Peyer's patch (tissue), 4 donors: ENCODE results near the gene SUSD4.

Experiments used
- POLR2A ChIP-seq, 2 donors: fragments of 450-650 bp; IDR thresholded peaks; one replicate each; pipeline ENCODE4 v1.5.1; 2017; ENCODE audit warnings: antibody characterized with exemption in 2 of 2, mild to moderate bottlenecking in 2 of 2, moderate library complexity in 2 of 2
- TF ChIP-seq, protein P1 (sequence below), 6 experiments: fragments of 450-650 bp in 4 of 6; fragments of 200-600 bp in 2 of 6; sonication (generic) in 1 of 6; IDR thresholded peaks; one replicate each; pipeline ENCODE4 v1.5.1; 2017 to 2019; ENCODE audit warnings: antibody characterized with exemption in 6 of 6, mild to moderate bottlenecking in 3 of 6, moderate library complexity in 1 of 6

DNA sequence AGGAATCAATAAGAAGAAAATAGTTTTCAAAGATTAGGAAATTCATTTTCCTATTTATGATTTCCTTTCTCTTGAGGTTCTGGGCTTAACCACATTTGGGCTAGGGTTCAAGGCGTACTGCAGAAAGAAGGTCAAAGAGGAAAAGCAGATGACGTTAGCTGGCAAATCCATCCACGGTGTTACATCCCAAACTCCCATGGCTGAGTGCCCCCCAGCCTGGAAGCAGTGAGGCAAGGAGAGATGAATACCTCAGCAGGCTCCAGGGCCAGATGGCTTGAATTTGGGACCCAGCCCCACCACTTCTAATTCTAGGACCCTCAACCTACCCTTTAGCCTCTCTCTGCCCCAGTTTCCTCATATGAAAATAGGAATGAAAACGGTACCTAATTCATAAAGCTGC, 17.7 kb downstream of the SUSD4 start:
- TF ChIP-seq, protein P1, sequence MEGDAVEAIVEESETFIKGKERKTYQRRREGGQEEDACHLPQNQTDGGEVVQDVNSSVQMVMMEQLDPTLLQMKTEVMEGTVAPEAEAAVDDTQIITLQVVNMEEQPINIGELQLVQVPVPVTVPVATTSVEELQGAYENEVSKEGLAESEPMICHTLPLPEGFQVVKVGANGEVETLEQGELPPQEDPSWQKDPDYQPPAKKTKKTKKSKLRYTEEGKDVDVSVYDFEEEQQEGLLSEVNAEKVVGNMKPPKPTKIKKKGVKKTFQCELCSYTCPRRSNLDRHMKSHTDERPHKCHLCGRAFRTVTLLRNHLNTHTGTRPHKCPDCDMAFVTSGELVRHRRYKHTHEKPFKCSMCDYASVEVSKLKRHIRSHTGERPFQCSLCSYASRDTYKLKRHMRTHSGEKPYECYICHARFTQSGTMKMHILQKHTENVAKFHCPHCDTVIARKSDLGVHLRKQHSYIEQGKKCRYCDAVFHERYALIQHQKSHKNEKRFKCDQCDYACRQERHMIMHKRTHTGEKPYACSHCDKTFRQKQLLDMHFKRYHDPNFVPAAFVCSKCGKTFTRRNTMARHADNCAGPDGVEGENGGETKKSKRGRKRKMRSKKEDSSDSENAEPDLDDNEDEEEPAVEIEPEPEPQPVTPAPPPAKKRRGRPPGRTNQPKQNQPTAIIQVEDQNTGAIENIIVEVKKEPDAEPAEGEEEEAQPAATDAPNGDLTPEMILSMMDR (IDR thresholded peaks at IDR 0.05) = no peak
- TF ChIP-seq POLR2A (IDR thresholded peaks at IDR 0.05) = no peak
